HG03342 (cell line): ENCODE results near the gene UGT2A3.

Source experiments
- ATAC-seq: cut with Tn5 transposase; IDR thresholded peaks from one replicate; pipeline ENCODE4 v1.9.1; 2021; ENCODE audit warnings: mild to moderate bottlenecking, moderate library complexity; ENCODE audit not compliant: unreplicated experiment

Gene UGT2A3

DNA sequence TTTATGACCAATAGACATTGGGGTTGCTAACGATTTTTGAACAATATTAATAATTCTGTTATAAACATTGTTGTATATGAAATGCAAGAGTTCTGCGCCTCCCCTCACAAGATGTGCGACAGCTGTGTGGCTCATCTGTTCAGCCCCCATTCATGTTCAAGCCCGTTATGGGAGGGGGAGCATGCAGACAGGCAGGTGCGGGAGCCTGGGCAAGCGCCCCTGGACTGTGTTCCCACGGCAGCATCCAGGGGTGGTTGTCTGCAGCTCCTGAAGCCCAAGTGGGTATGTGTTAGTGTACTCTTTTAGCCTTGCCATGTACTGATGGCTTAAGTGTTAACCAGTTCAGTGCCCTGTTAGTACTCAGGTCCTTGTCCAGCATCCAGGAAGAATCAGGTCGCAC is 34.6 kb downstream of the UGT2A3 start:
- ATAC-seq, result no peak

GRCh38 chr4:68912807-68913206 is 38.8 kb downstream of the UGT2A3 start:
- no peak for ATAC-seq

DNA sequence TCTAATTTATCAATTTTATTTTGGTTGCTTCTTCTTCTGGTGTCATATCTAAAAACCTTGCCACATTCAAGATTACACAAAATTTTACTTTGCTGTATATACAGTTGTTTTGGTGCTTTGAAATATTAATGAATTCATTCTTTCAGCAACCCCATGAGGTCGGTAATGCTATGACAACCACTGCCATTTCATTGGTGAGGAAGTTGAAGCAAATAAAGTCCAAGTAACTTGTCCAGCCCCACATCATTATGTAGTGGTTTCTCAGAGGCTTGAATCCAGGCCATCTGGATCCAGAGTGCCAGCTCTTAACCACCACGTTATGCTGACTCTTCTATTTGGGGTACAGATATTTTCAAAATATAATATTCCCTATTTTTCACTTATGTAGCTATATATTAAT is 42.2 kb downstream of the UGT2A3 start:
- ATAC-seq, result no peak

GRCh38 chr4:68907788-68908700 is 43.6 kb downstream of the UGT2A3 start:
- ATAC-seq, result no peak

GRCh38 chr4:68907245-68907644 is 44.4 kb downstream of the UGT2A3 start:
- ATAC-seq, result no peak

DNA sequence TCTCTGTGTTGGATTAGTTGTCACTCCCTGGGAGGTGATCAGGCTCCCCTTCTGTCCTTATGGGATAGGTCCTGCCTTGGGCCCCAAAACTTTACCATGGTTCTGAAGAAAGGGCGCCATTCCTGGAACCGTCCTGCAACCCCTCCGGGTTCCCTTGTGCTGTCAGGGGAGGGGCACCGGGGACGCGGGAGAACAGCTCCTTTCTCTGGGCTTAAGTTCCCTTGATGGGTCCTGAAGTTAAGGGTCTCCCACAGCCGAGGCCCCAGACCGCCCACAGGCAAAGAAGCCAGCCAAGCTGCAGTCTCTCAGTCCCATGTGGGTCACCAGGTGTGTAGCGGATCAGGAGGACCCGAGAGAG is 44.8 kb downstream of the UGT2A3 start:
- ATAC-seq, result no peak

- no peak for ATAC-seq
Observed at GRCh38 chr4:68905939-68906779, 45.4 kb downstream of the UGT2A3 start.

DNA sequence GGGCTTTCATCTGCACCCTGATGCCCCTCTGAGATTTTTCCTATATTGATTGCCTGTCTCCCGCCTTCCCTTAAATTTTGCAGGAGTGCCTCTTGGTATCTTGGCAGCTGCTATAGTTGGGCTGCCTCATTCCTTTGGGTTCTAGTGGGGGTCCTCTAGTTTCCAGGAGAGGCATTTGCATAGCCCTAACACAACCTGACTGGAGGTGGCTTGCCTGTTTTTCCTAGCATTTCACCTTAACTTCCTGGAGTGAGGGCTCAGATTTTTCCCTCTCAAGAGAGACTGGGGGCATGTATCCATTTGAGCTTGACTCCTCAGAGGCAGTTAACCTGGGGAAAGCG is 46.0 kb downstream of the UGT2A3 start:
- no peak for ATAC-seq

DNA sequence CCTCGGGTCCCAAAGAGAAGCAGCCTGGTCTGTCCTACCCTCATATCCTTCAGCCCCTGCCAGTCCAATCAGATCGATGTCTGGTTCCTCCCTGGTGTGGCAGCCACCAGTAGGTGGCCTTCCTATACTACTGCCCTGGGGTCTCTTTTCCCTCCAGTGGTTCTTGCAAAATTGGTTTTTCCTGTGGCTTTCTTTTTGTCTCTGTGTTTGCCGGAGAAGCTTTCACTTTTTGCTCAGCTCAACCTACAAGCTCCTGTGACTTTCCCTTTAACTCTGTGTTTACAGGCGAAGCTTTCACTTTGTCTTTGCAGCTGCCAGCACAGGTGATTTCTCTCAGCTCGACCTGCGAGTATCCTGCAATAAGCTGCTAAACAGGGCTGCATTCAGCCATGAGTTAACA is 46.8 kb downstream of the UGT2A3 start:
- peak; percentile 39 for ATAC-seq

GRCh38 chr4:68896749-68897148 is 54.9 kb downstream of the UGT2A3 start:
- no peak for ATAC-seq

- no peak for ATAC-seq
Observed at GRCh38 chr4:68895561-68896198, 55.9 kb downstream of the UGT2A3 start.

DNA sequence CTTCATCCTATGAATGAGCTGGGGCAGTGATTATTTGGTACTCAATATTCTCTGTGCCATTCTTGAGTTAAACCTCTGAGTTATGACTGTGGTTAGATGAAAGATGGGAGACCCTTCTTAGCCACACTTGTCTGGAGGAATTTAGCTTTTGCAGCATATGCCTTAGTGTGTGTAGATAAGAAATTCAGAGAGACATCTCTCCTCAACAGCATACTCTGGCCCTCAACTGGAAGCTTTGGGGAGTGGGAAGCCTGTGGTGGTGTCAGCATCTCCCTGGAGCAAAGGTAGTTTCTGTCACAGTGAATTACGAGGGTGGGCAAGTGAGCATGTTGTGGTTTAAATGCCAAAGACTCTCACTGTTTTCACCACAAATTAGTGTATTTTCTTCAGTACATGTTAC is 58.7 kb downstream of the UGT2A3 start:
- ATAC-seq, result no peak

DNA sequence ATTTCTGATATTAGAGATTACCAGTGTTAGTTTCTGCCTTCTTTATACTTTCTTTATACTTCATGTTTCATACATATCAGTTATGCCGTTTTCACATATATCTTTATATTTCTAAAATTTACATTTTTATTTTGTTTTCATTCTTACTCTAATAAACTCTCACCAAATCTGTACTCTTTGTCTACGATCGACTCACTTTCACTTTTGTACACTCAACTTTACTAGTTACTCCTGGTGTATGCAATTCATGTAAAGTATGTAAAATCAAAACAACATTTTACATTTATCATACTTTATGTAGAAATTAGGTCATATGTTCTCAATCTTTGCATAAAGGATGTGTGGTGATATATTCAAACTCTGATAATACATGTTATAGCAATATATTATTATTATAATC is 59.9 kb downstream of the UGT2A3 start:
- no peak for ATAC-seq

DNA sequence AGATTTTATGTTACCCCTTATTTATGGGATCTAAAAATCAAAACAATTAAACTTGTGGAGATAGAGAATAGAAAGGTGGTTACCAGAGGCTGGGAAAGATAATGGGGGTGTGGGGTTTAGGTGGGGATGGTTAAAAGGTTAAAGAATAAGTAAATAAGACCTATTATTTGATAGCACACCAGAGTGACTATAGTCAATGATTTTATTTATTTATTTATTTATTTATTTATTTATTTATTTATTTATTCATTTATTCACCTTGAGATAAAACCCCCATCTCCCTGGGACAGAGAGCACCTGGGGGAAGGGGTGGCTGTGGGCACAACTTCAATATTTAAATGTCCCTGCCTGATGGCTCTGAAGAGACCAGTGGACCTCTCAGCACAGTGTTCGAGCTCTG is 66.1 kb downstream of the UGT2A3 start:
- no peak for ATAC-seq

- ATAC-seq, result no peak
Observed at GRCh38 chr4:68883870-68884269, 67.7 kb downstream of the UGT2A3 start.
